ENCODE results near the gene RSPO3. TPM values are rescaled to one million over a fixed set of nuclear protein-coding genes. Genes with fewer than 3 reads are reported as not detected.

The RSPO3 gene
- total and polyA plus RNA-seq, 9 of the 15 experiments (the other 6 are each of a cell fraction or from before 2014, with no cell fraction given) = not detected

GRCh38 chr6:127176146-127176545 is 57.7 kb downstream of the RSPO3 start:
- intact Hi-C loops (cut with micrococcal nuclease) = no loop called here
- in situ Hi-C loops (cut with MboI) = no loop called here
- Histone ChIP-seq H3K27me3 (ENCODE audit: control insufficient read depth in 2 of 2, insufficient read depth in 2 of 2, low read length in 2 of 2) (no peaks in the 10 kb centered on the region), H3K4me1 (replicated peaks in 1 of 2; ENCODE audit: control insufficient read depth in 2 of 2, insufficient read depth in 2 of 2, low read length in 2 of 2) (no peaks in the 10 kb centered on the region), H2AFZ (ENCODE audit: low read depth, low read length) (no peak overlapping the region), H3K9me1 (ENCODE audit: control insufficient read depth, insufficient read depth, low read length) (no peaks in the 10 kb centered on the region), H3K9ac (ENCODE audit: insufficient read depth in 1 of 2, low read depth in 2 of 2, low read length in 2 of 2) (no peak overlapping the region), H4K20me1 (replicated peaks; ENCODE audit: control insufficient read depth, insufficient read depth, low read length) (no peaks in the 10 kb centered on the region), H3K4me2 (ENCODE audit: insufficient read depth, low read length) (no peak overlapping the region), H3K9me3 (replicated peaks; ENCODE audit: control insufficient read depth, insufficient read depth, low read depth, low read length) (no peaks in the 10 kb centered on the region), H3K4me3 (no peak overlapping the region), H3K79me2 (ENCODE audit: control insufficient read depth, insufficient read depth, low read length) (no peaks in the 10 kb centered on the region), H3K36me3 (ENCODE audit: control insufficient read depth, insufficient read depth, low read length) (no peaks in the 10 kb centered on the region), H3K27ac (ENCODE audit: extremely low read depth, low read depth, low read length) (no peak overlapping the region)
- no TSS peak for BruUV-seq (replicated peaks)
- DNase-seq (ENCODE audit: extremely low read depth in 1 of 4, low spot score in 3 of 4) (no peak), FAIRE-seq (no peak), ATAC-seq (no peak)
- ChIA-PET CTCF (ENCODE audit: low intra/inter-chr PET ratio) (interaction anchor here (0.6 kb wide), 1 partner anchor 99 kb away, joined by 3 read pairs; no protein-coding TSS in a partner anchor), POLR2A (no interaction called here)
- WGBS (ENCODE audit: insufficient coverage, low coverage, missing lambda C conversion rate) = 0% methylated on average over 1 of the region's 1 CpG
- TF ChIP-seq KDM1A (IDR thresholded peaks at IDR 0.05) (peak; percentile 32 to 54; a peak in 3 of 4 replicates), NFE2L1 (tag; IDR thresholded peaks at IDR 0.05; ENCODE audit: borderline replicate concordance, low read depth) (peak; percentile 42; the same call in 1 of the 2 replicates), ZNF316 (IDR thresholded peaks at IDR 0.05) (peak; percentile 20; the same call in 1 of the 2 replicates), PBX2 (CRISPR knock-in tag; IDR thresholded peaks at IDR 0.05; ENCODE audit: low read depth) (no peak), PBX2 (tag; conservative IDR thresholded peaks at IDR 0.05; ENCODE audit: low read depth) (no peak; the same call in 1 of the 2 replicates), MAFG (tag; conservative IDR thresholded peaks at IDR 0.05) (peak; percentile 38; the same call in 1 of the 2 replicates)
- TF ChIP-seq, protein P1, sequence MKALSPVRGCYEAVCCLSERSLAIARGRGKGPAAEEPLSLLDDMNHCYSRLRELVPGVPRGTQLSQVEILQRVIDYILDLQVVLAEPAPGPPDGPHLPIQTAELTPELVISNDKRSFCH (CRISPR knock-in tag; IDR thresholded peaks at IDR 0.05) = no peak
- TF ChIP-seq, protein P1 (tag; IDR thresholded peaks at IDR 0.05) = no peak

All from K562 (cell line).